Hematopoietic multipotent progenitor cell treated with erythropoietin and hydrocortisone succinate and interleukin-3 and kit ligand, for 8 days (in vitro differentiated cells): ENCODE data around the gene AHSA1.

Experiments used
- DNase-seq: peaks from one replicate; pipeline ENCODE4 v3.0.0-alpha.2; 2015

Gene AHSA1

DNA sequence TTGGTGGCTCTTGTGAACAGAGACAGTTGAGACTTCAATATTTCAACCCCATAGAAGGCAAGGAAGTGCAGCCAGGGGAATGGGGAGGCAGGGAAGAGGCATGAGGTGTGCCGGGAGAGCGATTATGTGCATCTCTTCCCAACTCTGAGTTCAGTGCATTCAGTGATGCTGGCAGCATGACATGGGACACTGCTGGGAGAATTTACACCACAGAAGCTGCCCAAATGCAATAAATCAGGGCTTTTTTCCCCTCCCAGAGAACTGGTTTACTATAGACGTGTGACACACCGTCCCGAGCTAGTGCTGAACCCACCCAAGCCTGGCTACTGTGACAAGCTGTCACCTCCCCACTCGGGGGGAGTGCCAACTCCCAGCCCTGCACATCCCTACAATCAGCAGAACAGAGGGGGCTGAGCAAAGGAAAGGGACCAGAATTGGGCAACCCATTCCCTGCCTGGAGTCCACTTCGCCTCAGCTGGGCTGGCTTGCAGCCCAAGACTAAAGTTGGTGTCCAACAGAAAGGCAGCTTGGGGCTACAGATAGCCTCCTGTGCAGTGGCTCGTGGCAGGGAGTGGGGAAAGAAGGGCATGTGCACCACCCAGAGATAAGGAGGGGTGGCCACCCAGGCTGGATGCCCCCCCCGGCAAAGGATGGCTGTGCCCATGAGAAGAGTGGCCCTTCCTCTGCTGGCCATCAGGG, 16.7 kb downstream of the AHSA1 start:
- DNase-seq: peak; percentile 64

DNA sequence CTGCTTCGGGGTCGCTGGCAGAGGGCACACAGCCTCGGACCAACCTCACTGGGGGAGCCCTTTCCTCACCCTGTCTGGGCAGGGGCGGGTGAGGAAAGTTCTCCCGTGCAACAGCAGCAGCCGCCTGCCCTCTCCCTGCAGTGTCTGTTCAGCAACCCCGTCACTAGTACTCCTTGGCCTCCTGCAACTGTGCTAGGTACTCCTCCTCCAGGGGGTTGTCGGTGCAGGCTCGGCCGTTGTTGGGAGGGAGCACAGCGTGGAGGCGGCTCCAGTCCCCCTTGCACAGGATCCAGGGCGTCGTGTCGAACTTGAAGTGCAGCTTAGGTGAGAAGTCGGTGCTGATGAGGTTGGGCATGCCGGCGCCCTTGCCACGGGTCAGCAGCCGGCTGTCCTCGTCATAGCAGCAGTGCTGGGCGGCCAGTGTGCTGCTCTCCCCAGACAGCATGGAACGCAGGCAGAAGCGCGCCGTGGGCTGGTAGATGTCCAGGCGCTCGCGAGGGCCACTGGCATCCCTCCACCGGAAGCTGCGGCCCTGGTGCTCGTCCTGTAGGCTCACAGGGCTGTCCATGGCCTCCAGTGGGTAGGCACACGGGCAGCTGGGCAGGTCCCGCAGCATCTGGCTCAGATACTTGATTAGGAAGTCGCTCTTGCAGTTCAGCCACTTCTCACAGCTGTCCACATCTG, 17.7 kb downstream of the AHSA1 start:
- DNase-seq: no peak

- DNase-seq: no peak
Measured at GRCh38 chr14:77478029-77478428, 20.1 kb downstream of the AHSA1 start.

DNA sequence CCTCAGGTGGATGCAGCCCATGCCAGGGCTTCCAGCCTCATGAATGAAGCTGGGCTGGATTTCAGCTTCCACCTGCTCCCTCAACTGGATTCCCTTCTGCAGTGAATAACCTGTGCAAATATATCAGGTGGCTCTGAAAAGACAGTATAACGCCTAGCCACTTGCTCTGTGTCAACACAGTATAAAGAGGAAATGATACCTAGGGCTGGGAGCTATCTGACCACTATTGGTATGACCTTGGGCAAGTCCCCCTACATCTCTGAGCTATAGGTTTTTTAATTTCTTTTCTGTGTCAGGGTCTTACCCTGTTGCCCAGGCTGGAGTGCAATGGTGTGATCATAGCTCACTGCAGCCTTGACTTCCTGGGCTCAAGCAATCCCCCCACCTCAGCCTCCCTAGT, 20.9 kb downstream of the AHSA1 start:
- no peak for DNase-seq

DNA sequence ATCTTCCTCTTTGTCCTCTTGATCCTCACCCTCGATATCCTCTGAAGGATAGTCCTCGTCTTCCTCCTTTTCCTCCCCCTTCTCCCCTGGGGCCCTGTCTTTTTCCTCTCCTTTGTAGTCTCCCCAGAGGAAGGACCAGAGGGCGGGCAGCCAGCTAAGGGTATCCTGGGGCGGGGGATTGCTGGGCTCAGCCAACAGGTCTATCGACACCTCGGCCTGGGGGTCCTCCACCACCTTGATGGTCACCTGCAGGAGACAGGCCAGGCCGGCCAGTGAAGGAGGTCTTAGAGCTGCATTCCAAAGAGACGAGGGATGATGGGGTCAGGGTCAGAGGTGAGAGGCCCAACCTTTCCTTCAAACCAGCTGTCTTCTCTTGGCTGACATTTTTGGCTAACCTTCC, 24.5 kb downstream of the AHSA1 start:
- DNase-seq: no peak

GRCh38 chr14:77485256-77485655, 27.4 kb downstream of the AHSA1 start:
- DNase-seq: no peak

- peak; percentile 18 for DNase-seq
Measured at GRCh38 chr14:77485901-77486678, 28.2 kb downstream of the AHSA1 start.

DNA sequence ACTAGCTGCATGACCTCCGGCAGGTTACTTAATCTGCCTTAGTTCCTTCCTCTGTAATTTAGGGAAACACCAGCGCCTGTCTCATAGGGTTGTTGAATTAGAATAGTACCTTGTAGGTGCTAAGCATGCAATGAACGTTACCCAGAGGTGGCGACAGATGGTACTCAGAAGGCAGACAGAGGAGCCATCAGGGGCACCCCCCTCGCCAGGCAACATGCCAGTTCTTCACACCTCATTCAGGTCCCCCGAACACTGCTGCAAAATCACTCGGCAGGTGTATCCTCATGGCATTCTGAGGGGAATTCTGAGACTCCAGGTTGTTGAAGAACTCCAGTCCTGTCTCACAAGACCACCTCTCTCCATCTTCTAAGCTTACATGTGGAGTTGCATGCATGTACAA, 30.7 kb downstream of the AHSA1 start:
- DNase-seq: no peak

DNA sequence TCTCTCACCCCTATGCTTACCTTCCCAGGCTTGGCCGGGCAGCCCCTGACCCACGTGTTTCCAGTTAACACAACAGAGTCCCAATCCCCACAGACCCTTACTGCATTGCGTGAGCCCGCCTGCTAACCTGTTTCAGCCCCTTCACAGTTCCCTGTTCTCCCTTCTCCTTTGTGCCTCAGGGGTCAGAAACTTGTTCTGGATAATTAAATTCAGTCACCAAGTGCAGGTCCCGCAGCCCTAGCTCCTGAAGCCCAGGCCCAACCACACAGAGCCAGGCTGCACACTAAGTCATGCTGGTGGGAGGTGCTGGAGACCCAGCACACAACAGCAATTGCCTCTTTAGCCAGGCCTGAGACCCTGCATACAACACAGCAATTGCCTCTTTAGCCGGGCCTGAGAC, 31.1 kb downstream of the AHSA1 start:
- DNase-seq: no peak

- DNase-seq: no peak
Measured at GRCh38 chr14:77490347-77490986, 32.6 kb downstream of the AHSA1 start.

DNA sequence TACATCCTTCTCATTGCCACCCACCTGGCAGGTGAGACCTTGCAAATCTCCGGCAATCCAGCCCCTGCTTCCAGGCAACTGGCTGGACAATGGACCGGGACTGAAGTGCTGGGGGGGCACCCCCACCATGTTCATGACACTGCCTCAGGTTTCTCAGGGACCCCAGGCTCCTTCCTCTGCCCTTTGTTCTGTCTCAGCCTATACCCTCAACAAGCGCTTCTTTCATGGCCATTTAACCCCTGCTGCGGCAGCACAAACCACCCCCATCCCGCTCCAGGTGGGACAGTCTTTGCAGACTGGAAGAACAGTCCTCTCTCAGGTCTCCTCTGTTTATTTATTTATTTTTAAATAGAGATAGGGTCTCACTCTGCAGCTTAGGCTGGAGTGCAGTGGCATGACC, 33.2 kb downstream of the AHSA1 start:
- no peak for DNase-seq

GRCh38 chr14:77495334-77495733, 37.4 kb downstream of the AHSA1 start:
- DNase-seq: no peak

GRCh38 chr14:77498120-77498979, 40.5 kb downstream of the AHSA1 start, which contains the start of gene ISM2:
TSS of gene ISM2 (minus strand) at chr14:77498816. CDS start at chr14:77498793, 23 bp downstream.
- DNase-seq: peak; percentile 19

- no peak for DNase-seq
Measured at GRCh38 chr14:77498984-77499527, 41.2 kb downstream of the AHSA1 start.

DNA sequence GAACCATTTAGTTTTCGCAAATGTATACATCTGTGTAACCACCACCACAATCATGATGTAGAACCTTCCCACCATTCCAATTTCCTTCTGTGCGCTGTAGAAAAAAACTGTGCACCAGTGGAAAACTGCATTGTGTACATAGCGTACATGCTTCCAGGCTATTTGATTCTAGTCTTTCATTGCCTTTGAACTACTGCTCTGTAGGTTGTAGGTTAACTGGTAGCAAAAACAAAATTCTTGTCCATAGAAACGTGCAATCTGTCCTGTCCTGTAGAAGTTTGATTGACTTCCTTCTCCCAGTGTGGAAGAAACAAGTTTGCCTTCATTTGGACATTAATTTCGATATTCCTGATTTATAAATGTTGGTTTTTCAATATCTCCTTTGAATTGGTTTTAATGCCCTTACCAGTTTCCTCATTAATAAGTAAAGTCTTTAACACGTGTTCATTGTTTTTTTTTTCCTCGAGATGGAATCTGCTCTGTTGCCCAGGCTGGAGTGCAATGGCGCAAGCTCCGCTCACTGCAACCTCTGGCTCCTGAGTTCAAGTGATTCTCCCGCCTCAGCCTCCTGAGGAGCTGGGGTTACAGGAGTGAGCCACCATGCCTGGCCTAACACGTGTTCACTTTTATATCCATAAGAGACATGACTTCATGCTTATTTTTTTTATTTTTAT, 44.4 kb downstream of the AHSA1 start:
- no peak for DNase-seq

DNA sequence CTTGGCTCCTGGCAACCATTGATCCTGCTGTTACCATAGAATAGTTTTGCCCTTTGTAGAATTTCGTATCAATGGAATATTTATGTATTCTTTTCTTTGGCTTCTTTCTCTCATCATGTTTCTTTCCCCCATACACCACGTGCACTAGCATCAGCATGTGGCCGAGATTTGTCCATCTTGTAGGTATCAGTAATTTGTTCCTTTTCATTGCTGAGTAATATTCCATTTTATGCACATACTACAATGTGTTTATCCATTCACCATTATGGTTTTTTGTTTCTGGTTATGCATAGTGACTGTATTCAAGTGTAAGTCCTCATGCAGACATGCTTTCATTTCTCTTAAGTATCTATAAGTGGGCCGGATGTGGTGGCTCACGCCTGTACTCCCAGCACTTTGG, 45.2 kb downstream of the AHSA1 start:
- no peak for DNase-seq

- no peak for DNase-seq
Measured at GRCh38 chr14:77505031-77505430, 47.1 kb downstream of the AHSA1 start.

DNA sequence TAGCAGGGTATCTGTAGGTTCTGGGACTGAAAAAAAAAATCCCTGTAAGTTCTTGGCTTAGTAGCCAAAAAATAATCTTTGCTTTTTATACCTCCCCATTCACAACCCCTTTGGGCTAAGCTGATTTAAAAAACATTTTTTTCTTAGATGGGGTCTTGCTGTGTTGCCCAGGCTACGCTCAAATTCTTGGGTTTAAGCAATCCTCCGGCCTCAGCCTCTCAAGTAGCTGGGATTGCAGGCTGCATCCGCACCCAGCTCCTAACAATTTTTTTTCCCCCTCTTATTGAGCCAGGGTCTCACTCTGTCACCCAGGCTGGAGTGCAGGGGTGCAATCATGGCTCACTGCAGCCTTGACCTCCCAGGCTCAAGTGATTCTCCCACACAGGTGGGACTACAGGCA, 49.9 kb downstream of the AHSA1 start:
- no peak for DNase-seq

DNA sequence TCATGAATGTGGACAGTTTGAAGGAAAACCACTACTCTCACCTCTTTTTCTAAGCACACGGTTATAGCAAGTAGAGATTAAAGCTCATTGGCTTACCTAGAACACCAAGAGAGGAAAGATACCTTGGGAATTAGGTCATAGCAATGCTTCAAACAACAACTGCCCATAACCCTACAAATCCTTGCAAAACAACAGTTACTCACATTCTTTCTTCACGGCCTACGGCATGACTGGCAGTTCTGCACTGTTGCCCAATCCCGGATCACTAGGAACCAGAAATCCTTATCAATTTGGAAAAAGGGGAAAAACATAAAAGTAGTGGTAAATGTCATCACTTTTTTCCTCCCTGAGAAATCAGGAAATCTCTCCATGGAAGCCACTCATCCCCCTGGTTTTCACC, 50.4 kb downstream of the AHSA1 start:
- no peak for DNase-seq

- DNase-seq: no peak
Measured at GRCh38 chr14:77508876-77509275, 51.0 kb downstream of the AHSA1 start.

GRCh38 chr14:77509366-77509765, 51.5 kb downstream of the AHSA1 start:
- no peak for DNase-seq
